ENCODE measurements around the gene ARAP3. TPM values are rescaled to one million over a fixed set of nuclear protein-coding genes. Genes with fewer than 3 reads are reported as not detected.

Gene ARAP3
- total and polyA plus RNA-seq, 4 donors, result 15.7 to 26.6 (median 19.7) TPM

DNA sequence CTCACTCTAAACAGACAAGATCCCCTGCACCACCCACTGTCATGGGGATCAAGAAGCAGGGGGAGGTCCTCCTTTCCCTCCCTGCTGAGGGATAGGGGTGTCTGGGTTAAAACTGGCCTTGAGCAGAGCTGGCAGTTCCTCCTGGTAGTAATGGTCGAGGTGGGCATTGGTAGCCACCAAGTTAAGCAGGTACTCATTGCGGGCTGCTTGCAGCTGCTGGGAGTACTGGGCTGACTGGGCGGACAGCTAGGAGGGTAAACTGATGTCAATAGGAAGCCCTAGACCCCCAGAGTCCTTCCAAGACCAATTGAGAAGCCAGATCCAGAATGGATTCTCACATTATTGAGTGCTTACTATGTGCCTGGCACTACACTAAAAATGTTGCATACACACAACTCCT lies 34.2 kb downstream of the ARAP3 start:
- Histone ChIP-seq H3K36me3 (ENCODE audit: control insufficient read depth in 4 of 4, insufficient read depth in 4 of 4, low read length in 4 of 4) (peaks cover 0 to 13% (median 10%) of the 10 kb centered on the region in 4 donors), H3K9me3 (ENCODE audit: control insufficient read depth in 4 of 4, insufficient read depth in 3 of 4, low read length in 3 of 4) (no peaks in the 10 kb centered on the region), H3K4me1 (ENCODE audit: control insufficient read depth in 5 of 5, insufficient read depth in 5 of 5, low read length in 5 of 5) (peaks cover 0 to 13% (median 0%) of the 10 kb centered on the region in 5 donors), H3K27me3 (ENCODE audit: control insufficient read depth in 3 of 3, insufficient read depth in 3 of 3, low read length in 2 of 3) (no peaks in the 10 kb centered on the region), H3K4me3 (no peak overlapping the region), H3K27ac (ENCODE audit: low read depth in 1 of 2, low read length in 1 of 2) (no peak overlapping the region), H3K9ac (ENCODE audit: insufficient read depth in 1 of 2, low read length in 2 of 2) (no peak overlapping the region)
- DNase-seq, result no peak
- WGBS, 2 donors, result 90 to 95% methylated on average over 3 of the region's 3 CpGs
- TF ChIP-seq, protein P1, sequence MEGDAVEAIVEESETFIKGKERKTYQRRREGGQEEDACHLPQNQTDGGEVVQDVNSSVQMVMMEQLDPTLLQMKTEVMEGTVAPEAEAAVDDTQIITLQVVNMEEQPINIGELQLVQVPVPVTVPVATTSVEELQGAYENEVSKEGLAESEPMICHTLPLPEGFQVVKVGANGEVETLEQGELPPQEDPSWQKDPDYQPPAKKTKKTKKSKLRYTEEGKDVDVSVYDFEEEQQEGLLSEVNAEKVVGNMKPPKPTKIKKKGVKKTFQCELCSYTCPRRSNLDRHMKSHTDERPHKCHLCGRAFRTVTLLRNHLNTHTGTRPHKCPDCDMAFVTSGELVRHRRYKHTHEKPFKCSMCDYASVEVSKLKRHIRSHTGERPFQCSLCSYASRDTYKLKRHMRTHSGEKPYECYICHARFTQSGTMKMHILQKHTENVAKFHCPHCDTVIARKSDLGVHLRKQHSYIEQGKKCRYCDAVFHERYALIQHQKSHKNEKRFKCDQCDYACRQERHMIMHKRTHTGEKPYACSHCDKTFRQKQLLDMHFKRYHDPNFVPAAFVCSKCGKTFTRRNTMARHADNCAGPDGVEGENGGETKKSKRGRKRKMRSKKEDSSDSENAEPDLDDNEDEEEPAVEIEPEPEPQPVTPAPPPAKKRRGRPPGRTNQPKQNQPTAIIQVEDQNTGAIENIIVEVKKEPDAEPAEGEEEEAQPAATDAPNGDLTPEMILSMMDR (IDR thresholded peaks at IDR 0.05; ENCODE audit: control extremely low read depth, extremely low read depth), result no peak
- no peak for ATAC-seq (ENCODE audit: insufficient read depth, low FRiP score)

GRCh38 chr5:141647242-141647641 lies 34.8 kb downstream of the ARAP3 start:
- Histone ChIP-seq H3K4me1 (ENCODE audit: control insufficient read depth in 5 of 5, insufficient read depth in 5 of 5, low read length in 5 of 5) (peaks cover 0 to 13% (median 0%) of the 10 kb centered on the region in 5 donors), H3K9ac (ENCODE audit: insufficient read depth in 1 of 2, low read length in 2 of 2) (no peak overlapping the region), H3K9me3 (ENCODE audit: control insufficient read depth in 4 of 4, insufficient read depth in 3 of 4, low read length in 3 of 4) (no peaks in the 10 kb centered on the region), H3K27me3 (ENCODE audit: control insufficient read depth in 3 of 3, insufficient read depth in 3 of 3, low read length in 2 of 3) (no peaks in the 10 kb centered on the region), H3K4me3 (no peak overlapping the region), H3K27ac (ENCODE audit: low read depth in 1 of 2, low read length in 1 of 2) (no peak overlapping the region), H3K36me3 (ENCODE audit: control insufficient read depth in 4 of 4, insufficient read depth in 4 of 4, low read length in 4 of 4) (peaks cover 0 to 14% (median 9%) of the 10 kb centered on the region in 4 donors)
- WGBS, 2 donors, result 87 to 97% methylated on average over 5 of the region's 5 CpGs
- no peak for ATAC-seq (ENCODE audit: insufficient read depth, low FRiP score)
- DNase-seq, result no peak
- TF ChIP-seq, protein P1 (IDR thresholded peaks at IDR 0.05; ENCODE audit: control extremely low read depth, extremely low read depth), result no peak

DNA sequence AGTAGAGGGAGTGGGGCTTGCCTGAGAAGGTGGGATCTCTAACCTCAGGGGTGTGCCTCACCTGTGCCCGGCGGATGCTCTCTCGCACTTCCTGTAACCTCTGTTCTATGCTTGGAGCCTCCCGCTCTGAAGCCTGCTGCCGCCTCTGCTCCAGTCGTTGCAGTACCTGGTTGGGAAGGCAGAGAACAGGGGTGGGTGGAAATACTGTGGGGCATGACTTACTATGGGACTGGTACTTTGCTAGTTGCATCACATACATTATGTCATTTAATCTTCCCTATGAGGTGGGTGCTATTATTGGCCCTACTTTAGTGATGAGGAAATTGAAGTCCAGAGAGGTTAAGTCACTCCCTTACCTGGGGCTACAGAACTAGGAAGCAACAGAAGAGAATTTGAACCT lies 36.0 kb downstream of the ARAP3 start:
- Histone ChIP-seq H3K36me3 (ENCODE audit: control insufficient read depth in 4 of 4, insufficient read depth in 4 of 4, low read length in 4 of 4) (peaks cover 0 to 16% (median 14%) of the 10 kb centered on the region in 4 donors), H3K4me1 (ENCODE audit: control insufficient read depth in 5 of 5, insufficient read depth in 5 of 5, low read length in 5 of 5) (peaks cover 0 to 8% (median 0%) of the 10 kb centered on the region in 5 donors), H3K9ac (ENCODE audit: insufficient read depth in 1 of 2, low read length in 2 of 2) (no peak overlapping the region), H3K4me3 (no peak overlapping the region), H3K9me3 (ENCODE audit: control insufficient read depth in 4 of 4, insufficient read depth in 3 of 4, low read length in 3 of 4) (no peaks in the 10 kb centered on the region), H3K27ac (ENCODE audit: low read depth in 1 of 2, low read length in 1 of 2) (no peak overlapping the region), H3K27me3 (ENCODE audit: control insufficient read depth in 3 of 3, insufficient read depth in 3 of 3, low read length in 2 of 3) (no peaks in the 10 kb centered on the region)
- ATAC-seq (ENCODE audit: insufficient read depth, low FRiP score) (no peak), DNase-seq (no peak)
- TF ChIP-seq, protein P1 (IDR thresholded peaks at IDR 0.05; ENCODE audit: control extremely low read depth, extremely low read depth), result no peak
- WGBS, 2 donors, result 94 to 99% methylated on average over 6 of the region's 6 CpGs

Measured in lung (tissue), 12 donors.